Vagina (tissue), 2 donors: ENCODE measurements around the gene PCDHAC2. TPM values are rescaled to one million over a fixed set of nuclear protein-coding genes. Genes with fewer than 3 reads are reported as not detected.

Source experiments
- DNase-seq, 2 donors: peaks; one replicate each; pipeline ENCODE4 v3.0.0-alpha.2; 2017; ENCODE audit errors: extremely low spot score in 2 of 2
- H3K27ac ChIP-seq: fragments of 200-600 bp; sonication (generic); one replicate; pipeline ENCODE4 v1.5.1; 2019
- H3K27me3 ChIP-seq: fragments of 200-600 bp; sonication (generic); one replicate; pipeline ENCODE4 v1.5.1; 2019
- H3K36me3 ChIP-seq, 2 donors: fragments of 200-600 bp; sonication (generic); one replicate each; pipeline ENCODE4 v1.5.1; 2017 to 2019
- H3K4me1 ChIP-seq: fragments of 200-600 bp; sonication (generic); one replicate; pipeline ENCODE4 v1.5.1; 2019
- H3K4me3 ChIP-seq, 2 donors: fragments of 200-600 bp; sonication (generic); 1 replicate in 1 of 2; 2 replicates in 1 of 2; pipeline ENCODE4 v1.5.1; 2016 to 2019
- H3K9me3 ChIP-seq: fragments of 200-600 bp; sonication (generic); one replicate; pipeline ENCODE4 v1.5.1; 2019
- CTCF ChIP-seq, 3 experiments: fragments of 450-650 bp in 2 of 3; fragments of 200-600 bp in 1 of 3; sonication (generic) in 1 of 3; IDR thresholded peaks; one replicate each; pipeline ENCODE4 v1.5.1; 2017 to 2019; ENCODE audit warnings: antibody characterized with exemption in 3 of 3, mild to moderate bottlenecking in 2 of 3, moderate library complexity in 2 of 3
- POLR2A ChIP-seq, 2 donors: fragments of 450-650 bp; IDR thresholded peaks; one replicate each; pipeline ENCODE4 v1.6.1; 2017; ENCODE audit warnings: antibody characterized with exemption in 2 of 2, mild to moderate bottlenecking in 2 of 2, moderate library complexity in 2 of 2
- POLR2AphosphoS5 ChIP-seq, 2 donors: sonication (generic); formaldehyde crosslinking; IDR thresholded peaks; one replicate each; pipeline ENCODE4 v1.9.0; 2017; ENCODE audit warnings: antibody characterized with exemption in 2 of 2, mild to moderate bottlenecking in 2 of 2, low read depth in 1 of 2; ENCODE audit not compliant: insufficient read depth in 1 of 2
- intact Hi-C: fragments of 100-400 bp; cut with DNase I; formaldehyde crosslinking; loops from one replicate; pipeline ENCODE4 v1.15.1; 2023
- total RNA-seq: library from RNA; depleted of rRNA; stranded (reverse); fragments of >200 nt; gene quantifications from one replicate; pipeline ENCODE4 v1.2.3, GENCODE V29; 2016

Gene PCDHAC2
- total RNA-seq, 1 donor from 2014 or later, result 3.9 TPM

GRCh38 chr5:140926443-140927227, 39.6 kb upstream of the PCDHAC2 start:
- no peak for TF ChIP-seq POLR2A (IDR thresholded peaks at IDR 0.05)
- peak; percentile 8 to 77 (median 39) for TF ChIP-seq CTCF (IDR thresholded peaks at IDR 0.05)
- no peaks in the 10 kb centered on the region for H3K27me3 ChIP-seq
- no peak for DNase-seq
- peaks cover 20% of the 10 kb centered on the region for H3K4me1 ChIP-seq
- H3K27ac ChIP-seq, result peak overlapping the region; percentile 5
- intact Hi-C loops, result no loop called here
- peak overlapping the region; percentile 45 to 47 for H3K4me3 ChIP-seq
- no peaks in the 10 kb centered on the region for H3K36me3 ChIP-seq
- no peaks in the 10 kb centered on the region for H3K9me3 ChIP-seq

- no peaks in the 10 kb centered on the region for H3K27me3 ChIP-seq
- no peak for DNase-seq
Observed at GRCh38 chr5:140927228-140927573, 39.1 kb upstream of the PCDHAC2 start.

GRCh38 chr5:140934964-140935606, 31.2 kb upstream of the PCDHAC2 start:
- Histone ChIP-seq H3K4me1 (no peaks in the 10 kb centered on the region), H3K9me3 (no peaks in the 10 kb centered on the region), H3K27me3 (no peaks in the 10 kb centered on the region), H3K4me3 (no peak overlapping the region), H3K27ac (no peak overlapping the region), H3K36me3 (no peaks in the 10 kb centered on the region)
- TF ChIP-seq POLR2AphosphoS5 (IDR thresholded peaks at IDR 0.05; ENCODE audit: insufficient read depth in 1 of 2, low read depth in 1 of 2) (no peak), POLR2A (IDR thresholded peaks at IDR 0.05) (no peak), CTCF (IDR thresholded peaks at IDR 0.05) (no peak)
- no peak for DNase-seq
- intact Hi-C loops, result no loop called here

More at GRCh38 chr5:140927228-140927573, 39.1 kb upstream of the PCDHAC2 start:
- Histone ChIP-seq H3K4me3 (peak overlapping the region; percentile 45 to 47), H3K36me3 (no peaks in the 10 kb centered on the region), H3K9me3 (no peaks in the 10 kb centered on the region), H3K27ac (no peak overlapping the region), H3K4me1 (peaks cover 20% of the 10 kb centered on the region)
- no peak for TF ChIP-seq POLR2A (IDR thresholded peaks at IDR 0.05)
- no peak for TF ChIP-seq POLR2AphosphoS5 (IDR thresholded peaks at IDR 0.05; ENCODE audit: insufficient read depth in 1 of 2, low read depth in 1 of 2)
- TF ChIP-seq CTCF (IDR thresholded peaks at IDR 0.05), result no peak
- intact Hi-C loops, result no loop called here

DNA sequence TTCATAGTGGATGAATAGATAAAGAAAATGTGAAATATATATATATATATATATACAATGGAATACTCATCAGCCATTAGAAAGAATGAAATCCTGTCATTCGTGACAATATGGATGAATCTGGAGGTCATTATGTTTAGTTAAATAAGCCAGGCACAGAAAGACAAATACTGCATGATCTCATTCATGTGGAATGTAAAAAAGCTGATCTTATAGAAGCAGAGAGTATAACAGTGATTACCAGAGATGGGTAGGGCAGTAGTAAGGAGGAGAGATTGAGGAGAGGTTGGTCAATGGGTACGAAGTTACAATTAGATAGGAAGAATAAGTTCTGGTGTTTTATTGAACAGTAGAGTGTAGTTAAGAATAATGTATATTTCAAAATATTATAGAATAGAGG, 19.7 kb upstream of the PCDHAC2 start:
- no peaks in the 10 kb centered on the region for H3K36me3 ChIP-seq
- intact Hi-C loops, result no loop called here
- H3K4me3 ChIP-seq, result no peak overlapping the region
- no peak for DNase-seq
- H3K27ac ChIP-seq, result no peak overlapping the region
- H3K4me1 ChIP-seq, result no peaks in the 10 kb centered on the region
- H3K27me3 ChIP-seq, result no peaks in the 10 kb centered on the region
- no peak for TF ChIP-seq CTCF (IDR thresholded peaks at IDR 0.05)
- TF ChIP-seq POLR2A (IDR thresholded peaks at IDR 0.05), result no peak
- no peak for TF ChIP-seq POLR2AphosphoS5 (IDR thresholded peaks at IDR 0.05; ENCODE audit: insufficient read depth in 1 of 2, low read depth in 1 of 2)
- no peaks in the 10 kb centered on the region for H3K9me3 ChIP-seq

- Histone ChIP-seq H3K4me3 (no peak overlapping the region), H3K9me3 (no peaks in the 10 kb centered on the region), H3K27me3 (no peaks in the 10 kb centered on the region), H3K4me1 (no peaks in the 10 kb centered on the region), H3K36me3 (no peaks in the 10 kb centered on the region), H3K27ac (no peak overlapping the region)
- DNase-seq, result no peak
- no peak for TF ChIP-seq POLR2A (IDR thresholded peaks at IDR 0.05)
- no peak for TF ChIP-seq POLR2AphosphoS5 (IDR thresholded peaks at IDR 0.05; ENCODE audit: insufficient read depth in 1 of 2, low read depth in 1 of 2)
- TF ChIP-seq CTCF (IDR thresholded peaks at IDR 0.05), result no peak
- intact Hi-C loops, result no loop called here
Observed at GRCh38 chr5:140951636-140952035, 14.6 kb upstream of the PCDHAC2 start.
